H1 (cell line): ENCODE measurements around the gene TMEM72. TPM values are rescaled to one million over a fixed set of nuclear protein-coding genes. Genes with fewer than 3 reads are reported as not detected.

Experiments used
- CTCF ChIA-PET: fragments of 300-600 bp; sonication (Branson Sonifier 250); formaldehyde crosslinking; loops from one replicate; lab custom pipeline; 2021; ENCODE audit not compliant: partially characterized antibody; lab: Charles Lee
- POLR2A ChIA-PET: fragments of 300-600 bp; sonication (Branson Sonifier 250); formaldehyde crosslinking; loops from one replicate; lab custom pipeline; 2021; ENCODE audit warnings: inconsistent platforms; ENCODE audit not compliant: partially characterized antibody; lab: Charles Lee
- DNase-seq, 2 experiments: peaks; one replicate each; pipeline versions ENCODE4 v3.0.0 to v3.0.0-alpha.2; 2010 to 2022; ENCODE audit warnings: low spot score in 2 of 2, low read depth in 1 of 2, mixed read lengths in 1 of 2
- FAIRE-seq: peaks from 2 replicates; lab custom pipeline; 2011; peaks lifted over from hg19 to GRCh38; lab: Jason Lieb, UNC
- H2AFZ ChIP-seq: 2 replicates; pipeline ENCODE4 v1.8.1; 2012; ENCODE audit warnings: low read length, inconsistent platforms
- H2AK5ac ChIP-seq: 2 replicates; pipeline ENCODE4 v1.6.1; 2013; ENCODE audit warnings: low read depth, low read length
- H2BK120ac ChIP-seq: replicated peaks from 2 replicates; pipeline ENCODE3; 2013; ENCODE audit warnings: low read depth, low read length, inconsistent platforms
- H2BK12ac ChIP-seq: 2 replicates; pipeline ENCODE4 v1.6.1; 2013; ENCODE audit warnings: low read depth, low read length
- H2BK15ac ChIP-seq: 2 replicates; pipeline ENCODE4 v1.6.1; 2013; ENCODE audit warnings: low read length
- H2BK20ac ChIP-seq: 2 replicates; pipeline ENCODE4 v1.6.1; 2013; ENCODE audit warnings: low read length
- H2BK5ac ChIP-seq: 2 replicates; pipeline ENCODE4 v1.6.1; 2013; ENCODE audit warnings: low read depth, low read length
- H3K14ac ChIP-seq: 2 replicates; pipeline ENCODE4 v1.6.1; 2013; ENCODE audit warnings: inconsistent platforms; ENCODE audit not compliant: insufficient read length
- H3K18ac ChIP-seq: 2 replicates; pipeline ENCODE4 v1.6.1; 2013; ENCODE audit warnings: low read length; ENCODE audit errors: extremely low read depth
- H3K23ac ChIP-seq: 2 replicates; pipeline ENCODE4 v1.6.1; 2013; ENCODE audit warnings: inconsistent platforms; ENCODE audit not compliant: insufficient read length
- H3K23me2 ChIP-seq: 2 replicates; pipeline ENCODE4 v1.6.1; 2013; ENCODE audit warnings: low read depth, low read length
- H3K27ac ChIP-seq: 2 replicates; pipeline ENCODE4 v1.6.1; 2011; ENCODE audit warnings: low read depth, low read length, inconsistent platforms
- H3K27me3 ChIP-seq, 4 experiments: replicated peaks in 1 of 4; 1 replicate in 1 of 4; 2 replicates in 3 of 4; pipeline versions ENCODE4 v1.6.1 to v1.8.1; 2011 to 2013; ENCODE audit warnings: low read length in 3 of 4, mild to moderate bottlenecking in 3 of 4, inconsistent platforms in 2 of 4, mixed read lengths in 2 of 4, moderate library complexity in 1 of 4; ENCODE audit not compliant: control insufficient read depth in 3 of 4, insufficient read depth in 3 of 4; ENCODE audit errors: extremely low read depth in 1 of 4
- H3K36me3 ChIP-seq, 4 experiments: 2 replicates each; pipeline versions ENCODE4 v1.6.1 to v1.8.1; 2011 to 2013; ENCODE audit warnings: mild to moderate bottlenecking in 4 of 4, low read length in 3 of 4, moderate library complexity in 2 of 4, control low read depth in 1 of 4, inconsistent platforms in 1 of 4; ENCODE audit not compliant: insufficient read depth in 4 of 4, control insufficient read depth in 2 of 4
- H3K4ac ChIP-seq: replicated peaks from 2 replicates; pipeline ENCODE3; 2013; ENCODE audit warnings: low read length, low read depth, mixed read lengths, inconsistent platforms; ENCODE audit not compliant: insufficient read length
- H3K4me1 ChIP-seq, 4 experiments: replicated peaks in 1 of 4; 1 replicate in 1 of 4; 2 replicates in 3 of 4; pipeline versions ENCODE4 v1.6.1 to v1.8.1; 2011 to 2013; ENCODE audit warnings: low read length in 3 of 4, inconsistent platforms in 2 of 4, mixed read lengths in 1 of 4; ENCODE audit not compliant: insufficient read depth in 4 of 4, control insufficient read depth in 3 of 4
- H3K4me2 ChIP-seq, 2 experiments: 2 replicates each; pipeline versions ENCODE4 v1.6.1 to v1.8.1; 2011 to 2013; ENCODE audit warnings: low read depth in 2 of 2, low read length in 2 of 2, control low read depth in 1 of 2, inconsistent platforms in 1 of 2, mild to moderate bottlenecking in 1 of 2; ENCODE audit not compliant: insufficient read depth in 1 of 2
- H3K4me3 ChIP-seq, 4 experiments: fragments of 200-600, 300-600 bp in 1 of 4; sonication (generic), shearing (Covaris generic), sonication (Bioruptor Twin) in 1 of 4; 2 replicates each; pipeline versions ENCODE4 v1.5.1 to v1.8.1; 2011 to 2016; ENCODE audit warnings: low read length in 4 of 4, low read depth in 3 of 4, control low read depth in 2 of 4, inconsistent platforms in 2 of 4, mild to moderate bottlenecking in 2 of 4, mixed read lengths in 1 of 4, moderate library complexity in 1 of 4; ENCODE audit not compliant: insufficient read depth in 2 of 4; ENCODE audit errors: extremely low read depth in 1 of 4
- H3K56ac ChIP-seq: replicated peaks from 2 replicates; pipeline ENCODE3; 2013; ENCODE audit warnings: low read depth, mild to moderate bottlenecking, mixed read lengths, low read length, inconsistent platforms; ENCODE audit not compliant: insufficient read length
- H3K79me1 ChIP-seq: 2 replicates; pipeline ENCODE4 v1.6.1; 2013; ENCODE audit warnings: low read depth, low read length, control low read depth
- H3K79me2 ChIP-seq, 2 experiments: 2 replicates each; pipeline versions ENCODE4 v1.6.1 to v1.8.1; 2012 to 2013; ENCODE audit warnings: low read length in 2 of 2, mild to moderate bottlenecking in 2 of 2, inconsistent platforms in 1 of 2; ENCODE audit not compliant: insufficient read depth in 2 of 2, control insufficient read depth in 1 of 2
- H3K9ac ChIP-seq, 4 experiments: replicated peaks in 1 of 4; 1 replicate in 1 of 4; 2 replicates in 3 of 4; pipeline versions ENCODE4 v1.6.1 to v1.8.1; 2011 to 2013; ENCODE audit warnings: low read depth in 3 of 4, low read length in 3 of 4, control low read depth in 2 of 4, mild to moderate bottlenecking in 2 of 4, moderate library complexity in 2 of 4, inconsistent platforms in 1 of 4; ENCODE audit errors: extremely low read depth in 1 of 4
- H3K9me3 ChIP-seq, 2 experiments: 2 replicates each; pipeline versions ENCODE4 v1.6.1 to v1.8.1; 2012 to 2013; ENCODE audit warnings: mild to moderate bottlenecking in 2 of 2, moderate library complexity in 2 of 2, control low read depth in 1 of 2, inconsistent platforms in 1 of 2, low read depth in 1 of 2, low read length in 1 of 2, mixed read lengths in 1 of 2; ENCODE audit not compliant: insufficient read depth in 2 of 2
- H4K20me1 ChIP-seq, 2 experiments: replicated peaks in 1 of 2; 2 replicates each; pipeline versions ENCODE3 to v1.8.1; 2011 to 2013; ENCODE audit warnings: inconsistent platforms in 2 of 2, low read length in 2 of 2, mild to moderate bottlenecking in 1 of 2; ENCODE audit not compliant: insufficient read depth in 2 of 2, control insufficient read depth in 1 of 2
- H4K5ac ChIP-seq: 2 replicates; pipeline ENCODE4 v1.6.1; 2013; ENCODE audit warnings: low read length, low read depth, mixed read lengths, inconsistent platforms; ENCODE audit not compliant: insufficient read length
- H4K8ac ChIP-seq: 2 replicates; pipeline ENCODE4 v1.8.0; 2013; ENCODE audit warnings: mild to moderate bottlenecking, moderate library complexity, low read length, inconsistent platforms; ENCODE audit not compliant: insufficient read depth; ENCODE audit errors: extremely low read depth
- H4K91ac ChIP-seq: replicated peaks from 2 replicates; pipeline ENCODE3; 2013; ENCODE audit warnings: low read length, mixed read lengths, inconsistent platforms; ENCODE audit not compliant: insufficient read length
- BACH1 ChIP-seq: IDR thresholded peaks from 2 replicates; pipeline ENCODE4 v1.6.1; 2012; ENCODE audit warnings: low read length, improper control_type of control experiment
- CTBP2 ChIP-seq: IDR thresholded peaks from 2 replicates; pipeline ENCODE4 v1.7.0; 2011; ENCODE audit warnings: borderline replicate concordance, mild to moderate bottlenecking, moderate library complexity, mixed read lengths, low read length; ENCODE audit not compliant: insufficient read depth, insufficient read length
- EP300 ChIP-seq, 2 experiments: IDR thresholded peaks; 1 replicate in 1 of 2; 2 replicates in 1 of 2; pipeline ENCODE4 v1.6.1; 2011 to 2012; ENCODE audit warnings: low read depth in 2 of 2, low read length in 2 of 2, mild to moderate bottlenecking in 2 of 2, borderline replicate concordance in 1 of 2, inconsistent platforms in 1 of 2, moderate library complexity in 1 of 2
- KDM1A ChIP-seq: fragments of 200-600, 300-600 bp; sonication (generic); IDR thresholded peaks from 2 replicates; pipeline ENCODE4 v1.7.1; 2016; ENCODE audit warnings: mild to moderate bottlenecking, low read length, borderline replicate concordance
- NRF1 ChIP-seq: IDR thresholded peaks from 2 replicates; pipeline ENCODE4 v1.6.1; 2011; ENCODE audit warnings: mild to moderate bottlenecking, low read depth, low read length, improper control_type of control experiment
- RFX5 ChIP-seq: IDR thresholded peaks from 2 replicates; pipeline ENCODE4 v1.6.1; 2011; ENCODE audit warnings: low read depth, low read length, improper control_type of control experiment, borderline replicate concordance
- TAF1 ChIP-seq: IDR thresholded peaks from 2 replicates; pipeline ENCODE4 v1.6.1; 2011; ENCODE audit warnings: mild to moderate bottlenecking, low read depth, low read length
- TCF12 ChIP-seq: IDR thresholded peaks from 2 replicates; pipeline ENCODE4 v1.6.1; 2011; ENCODE audit warnings: low read depth, mild to moderate bottlenecking, low read length
- WGBS, 2 experiments: shearing (Covaris generic) in 1 of 2; methylation state at CpG; one replicate each; pipeline versions ENCODE4 v1.1.6 to v1.1.7; 2013 to 2015; ENCODE audit warnings: low lambda C conversion rate in 2 of 2, mixed read lengths in 2 of 2, inconsistent platforms in 1 of 2, low coverage in 1 of 2, missing lambda C conversion rate in 1 of 2; ENCODE audit not compliant: insufficient replicate concordance in 2 of 2, insufficient coverage in 1 of 2, insufficient read length in 1 of 2; ENCODE audit errors: extremely low coverage in 1 of 2, missing lambda C conversion rate in 1 of 2; 5-methylcytosine and 5-hydroxymethylcytosine counted together
- polyA plus RNA-seq, 7 experiments: library from polyadenylated mRNA; depleted of rRNA in 3 of 7; stranded (reverse) in 5 of 7; unstranded in 2 of 7; fragments of >200 nt in 5 of 7; fragments of 200-250 nt in 2 of 7; gene quantifications; 1 replicate in 5 of 7; 2 replicates in 1 of 7; 4 replicates in 1 of 7; pipeline versions ENCODE4 v1.2.1 to v1.2.3, GENCODE V29; 2011 to 2013; ENCODE audit warnings: missing spikeins in 2 of 7, mixed read lengths in 2 of 7
- total RNA-seq: library from RNA; stranded (reverse); fragmentation: NEBNext Ultra II Directional; extraction: Animal tissue kit (Norgen Biotek cat#: 25700); gene quantifications from 2 replicates; pipeline ENCODE4 v1.2.1, GENCODE V29; 2021
- TF ChIP-seq, protein P1 (sequence below): IDR thresholded peaks from 2 replicates; pipeline ENCODE4 v1.6.1; 2012; ENCODE audit warnings: low read length, inconsistent platforms

TMEM72 gene
- total and polyA plus RNA-seq, 2 of the 8 experiments (the other 6 are each of a cell fraction or from before 2014, with no cell fraction given), result not detected

GRCh38 chr10:44939691-44940401 lies 28.7 kb downstream of the TMEM72 start:
- no peak overlapping the region for H2BK120ac ChIP-seq
- peaks cover 0 to 7% of the 10 kb centered on the region in 2 experiments; a peak in 2 of 4 replicates for H3K9me3 ChIP-seq
- H2BK20ac ChIP-seq, result no peak overlapping the region
- H3K56ac ChIP-seq, result no peak overlapping the region
- H4K8ac ChIP-seq, result no peak overlapping the region
- no peak overlapping the region for H4K5ac ChIP-seq
- FAIRE-seq (no peak), DNase-seq (peak in 1 of 2 experiments; percentile 8)
- no peaks in the 10 kb centered on the region for H3K4me1 ChIP-seq
- H2BK5ac ChIP-seq, result no peak overlapping the region
- no peak overlapping the region for H3K9ac ChIP-seq
- no peaks in the 10 kb centered on the region; a peak in 1 of 7 replicates for H3K27me3 ChIP-seq
- no peak overlapping the region for H3K4me3 ChIP-seq
- H2AFZ ChIP-seq, result no peak overlapping the region
- TF ChIP-seq TCF12 (no peak), TAF1 (no peak), BACH1 (no peak), EP300 (IDR thresholded peaks at IDR 0.05; ENCODE audit: borderline replicate concordance in 1 of 2, low read depth in 2 of 2, low read length in 2 of 2) (no peak), CTBP2 (no peak), KDM1A (no peak), RFX5 (no peak), NRF1 (no peak)
- TF ChIP-seq, protein P1, sequence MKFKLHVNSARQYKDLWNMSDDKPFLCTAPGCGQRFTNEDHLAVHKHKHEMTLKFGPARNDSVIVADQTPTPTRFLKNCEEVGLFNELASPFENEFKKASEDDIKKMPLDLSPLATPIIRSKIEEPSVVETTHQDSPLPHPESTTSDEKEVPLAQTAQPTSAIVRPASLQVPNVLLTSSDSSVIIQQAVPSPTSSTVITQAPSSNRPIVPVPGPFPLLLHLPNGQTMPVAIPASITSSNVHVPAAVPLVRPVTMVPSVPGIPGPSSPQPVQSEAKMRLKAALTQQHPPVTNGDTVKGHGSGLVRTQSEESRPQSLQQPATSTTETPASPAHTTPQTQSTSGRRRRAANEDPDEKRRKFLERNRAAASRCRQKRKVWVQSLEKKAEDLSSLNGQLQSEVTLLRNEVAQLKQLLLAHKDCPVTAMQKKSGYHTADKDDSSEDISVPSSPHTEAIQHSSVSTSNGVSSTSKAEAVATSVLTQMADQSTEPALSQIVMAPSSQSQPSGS, result no peak
- H4K20me1 ChIP-seq, result no peaks in the 10 kb centered on the region
- no peaks in the 10 kb centered on the region for H3K79me1 ChIP-seq
- no peak overlapping the region for H2BK15ac ChIP-seq
- H3K18ac ChIP-seq, result no peak overlapping the region
- H3K23me2 ChIP-seq, result no peaks in the 10 kb centered on the region
- no peak overlapping the region for H3K14ac ChIP-seq
- H3K23ac ChIP-seq, result no peak overlapping the region
- ChIA-PET CTCF (interaction anchor here (1.2 to 10.3 kb wide), 2 partner anchors 26 to 50 kb away, joined by 3 to 119 read pairs; no protein-coding TSS in a partner anchor), POLR2A (interaction anchor here (0.7 to 0.8 kb wide), 2 partner anchors 8 to 13 kb away, joined by 3 read pairs; no protein-coding TSS in a partner anchor)
- H3K27ac ChIP-seq, result no peak overlapping the region
- no peaks in the 10 kb centered on the region for H3K79me2 ChIP-seq
- H3K4ac ChIP-seq, result no peak overlapping the region
- no peak overlapping the region for H4K91ac ChIP-seq
- H2BK12ac ChIP-seq, result no peak overlapping the region
- 96% methylated on average over 7 of the region's 7 CpGs; no CpG with 5 or more reads in 1 of the 2 experiments for WGBS, 2 experiments
- H3K4me2 ChIP-seq, result no peak overlapping the region
- no peak overlapping the region for H2AK5ac ChIP-seq
- no peaks in the 10 kb centered on the region for H3K36me3 ChIP-seq
